ENCODE measurements around the gene ALDH1A3.

The ALDH1A3 gene

GRCh38 chr15:100958326-100959065 lies 78.9 kb downstream of the ALDH1A3 start:
- no peak for DNase-seq

GRCh38 chr15:100959066-100960050 lies 79.7 kb downstream of the ALDH1A3 start:
- DNase-seq: no peak
